ENCODE measurements around the gene GNA14.
"Not testable (repeated sequence)": the region's sequence is repeated elsewhere in the genome, so short reads cannot be mapped to it uniquely, and the experiment has no call there.

The GNA14 gene

DNA sequence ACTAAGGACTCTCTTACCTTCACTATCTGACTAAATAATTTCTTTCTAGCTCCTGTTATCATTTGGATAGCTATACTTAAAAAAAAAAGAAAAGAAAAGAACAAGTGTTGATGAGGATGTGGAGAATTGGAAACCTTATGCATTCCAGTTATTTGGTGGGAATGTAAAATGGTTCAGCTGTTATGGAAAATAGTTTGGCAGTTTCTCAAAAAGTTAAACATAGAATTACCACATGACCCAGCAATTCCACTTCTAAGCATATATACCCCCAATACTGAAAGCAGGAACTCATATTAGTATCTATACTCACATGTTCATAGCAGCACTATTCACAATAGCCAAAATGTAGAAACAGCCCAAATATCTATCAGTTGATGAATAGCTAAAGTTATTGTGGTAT, 61.1 kb downstream of the GNA14 start:
- DNase-seq, result no peak

DNA sequence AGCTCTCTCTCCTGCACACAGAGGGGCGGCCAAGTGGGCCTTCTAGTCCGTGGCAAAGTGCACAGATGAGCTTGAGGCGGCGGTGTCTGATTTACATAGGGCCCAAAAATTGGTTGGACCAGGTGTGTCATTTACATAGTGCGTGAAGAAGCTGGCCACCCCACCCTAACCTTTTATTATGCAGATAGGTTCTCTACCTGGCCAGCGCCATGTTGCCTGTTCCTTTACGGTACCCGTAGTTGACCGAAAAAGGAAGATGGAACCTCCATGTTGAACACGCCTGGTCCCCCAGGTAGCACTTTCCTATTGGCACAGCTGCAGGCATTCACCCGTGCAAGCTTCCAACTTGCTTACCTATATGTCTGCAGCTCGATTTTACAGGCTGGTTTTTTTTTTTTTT, 61.5 kb downstream of the GNA14 start:
- no peak for DNase-seq

DNA sequence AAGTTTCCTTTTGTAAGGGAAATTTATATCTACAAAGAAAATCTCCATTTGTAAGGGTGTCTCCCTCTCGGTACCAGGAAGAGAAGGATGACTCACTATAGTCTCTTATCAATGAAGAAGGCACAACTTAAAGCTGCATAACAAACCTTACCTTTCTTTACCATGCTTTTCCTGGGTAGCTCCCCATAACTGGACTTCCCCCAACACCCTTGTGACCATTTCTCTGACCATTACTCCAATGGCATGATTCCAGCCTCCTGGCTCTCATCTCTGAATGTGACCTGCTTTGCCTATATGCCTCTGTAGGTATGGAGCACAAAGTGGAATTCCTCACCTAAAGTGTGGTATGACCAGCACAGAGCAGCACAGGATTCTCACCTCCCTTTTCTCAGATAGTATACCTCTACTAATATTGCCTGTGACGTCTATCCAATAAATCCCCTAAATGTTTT, 62.8 kb downstream of the GNA14 start:
- DNase-seq, result no peak

DNA sequence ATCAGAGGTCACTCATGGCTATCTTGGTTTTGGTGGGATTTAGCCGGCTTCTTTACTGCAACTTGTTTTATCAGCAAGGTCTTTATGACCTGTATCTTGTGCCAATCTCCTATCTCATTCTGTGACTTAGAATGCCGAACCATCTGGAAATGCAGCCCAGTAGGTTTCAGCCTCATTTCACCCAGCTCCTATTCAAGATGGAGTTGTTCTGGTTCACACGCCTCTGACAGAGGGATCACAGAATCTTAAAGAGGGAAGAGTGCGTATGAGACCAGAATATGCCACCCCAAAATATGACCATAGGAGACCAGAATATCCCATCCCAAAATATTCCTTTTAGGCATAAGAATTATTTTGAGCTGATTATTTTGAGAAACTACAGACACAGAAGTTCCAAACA, 63.2 kb downstream of the GNA14 start:
- not testable (repeated sequence) for DNase-seq

DNA sequence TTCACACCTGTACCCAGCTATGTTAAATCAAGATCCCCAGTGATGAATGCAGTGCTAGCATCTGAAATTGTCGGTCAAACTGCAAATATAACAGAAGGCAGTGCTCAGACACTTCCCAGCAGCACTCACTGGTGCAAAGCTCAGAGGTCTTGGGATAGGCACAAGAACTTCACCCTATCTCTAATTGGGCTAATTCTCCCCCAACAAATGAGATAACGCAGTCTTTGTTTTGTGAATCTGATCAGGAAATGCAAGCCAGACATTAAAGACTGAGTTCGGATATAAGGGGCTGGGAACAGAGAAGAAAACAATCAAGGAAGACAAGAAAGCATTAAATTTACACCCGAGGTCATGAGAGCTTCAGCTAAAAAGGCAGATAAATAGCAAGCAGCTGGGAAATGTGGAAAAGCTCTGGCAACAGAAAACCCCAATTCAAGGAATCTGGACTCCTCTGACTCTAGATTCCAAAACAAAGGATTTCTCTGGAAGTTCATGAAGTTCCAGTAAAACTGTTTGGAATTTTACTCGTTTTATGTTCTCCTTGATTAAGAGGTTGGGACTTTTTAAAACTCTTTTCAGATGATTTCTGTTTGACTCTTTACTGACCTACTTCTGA, 65.1 kb downstream of the GNA14 start:
- no peak for DNase-seq

DNA sequence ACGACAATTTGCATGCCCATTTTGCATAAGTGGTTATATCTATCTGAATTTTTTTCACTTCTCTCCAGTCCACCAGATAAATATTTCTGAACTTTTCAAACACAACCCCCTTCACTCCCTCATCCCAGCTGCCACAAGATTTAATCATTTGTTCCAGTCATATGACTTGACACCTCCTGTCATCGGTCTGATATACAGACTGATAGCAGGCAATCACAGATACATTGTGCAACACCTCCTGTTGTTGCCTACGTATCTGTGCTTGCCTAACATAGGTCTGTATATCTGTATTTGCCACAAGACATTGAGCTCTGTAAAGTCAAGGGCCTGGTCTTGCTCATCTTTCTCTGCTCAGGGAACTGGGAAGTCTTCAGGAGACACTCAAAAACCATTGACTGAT, 65.6 kb downstream of the GNA14 start:
- DNase-seq, result no peak

DNA sequence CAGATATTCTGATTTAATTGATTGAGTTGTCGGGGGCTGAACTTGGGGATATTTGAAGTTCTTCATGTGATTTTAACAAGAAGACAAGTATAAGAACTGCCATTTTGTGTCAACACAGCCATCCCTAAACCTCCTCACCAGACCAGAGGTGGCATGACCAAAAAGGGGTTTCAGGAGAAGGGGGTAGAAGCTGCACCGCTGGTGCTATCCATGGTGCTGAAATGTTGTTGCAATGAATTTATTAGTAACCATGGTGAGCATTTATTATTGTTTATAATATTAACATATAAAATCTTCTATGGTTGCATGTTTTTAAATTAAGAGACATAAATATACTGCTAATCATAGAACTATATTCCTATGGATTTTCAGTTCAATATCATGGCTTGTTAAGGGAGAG, 72.3 kb downstream of the GNA14 start:
- DNase-seq, result no peak

DNA sequence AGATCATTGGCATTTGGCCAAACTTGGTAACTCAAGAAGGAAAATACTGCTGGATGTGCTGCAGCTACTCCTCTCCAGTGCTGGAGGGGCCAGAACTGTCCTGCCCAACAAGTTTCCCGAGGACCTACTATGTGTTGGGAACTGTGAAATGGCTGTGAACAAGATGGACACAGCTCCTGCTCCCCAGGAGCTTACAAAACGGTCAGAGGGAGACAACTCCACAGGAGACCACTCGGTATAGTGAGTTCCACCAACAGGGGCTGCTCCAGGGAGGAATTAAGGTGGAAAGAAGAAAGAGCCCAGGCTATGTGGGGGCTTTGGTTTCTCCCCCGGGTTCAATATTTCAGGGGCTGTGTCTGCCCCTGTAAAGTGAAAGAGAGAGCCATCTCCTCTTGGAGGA, 78.8 kb downstream of the GNA14 start:
- no peak for DNase-seq

DNA sequence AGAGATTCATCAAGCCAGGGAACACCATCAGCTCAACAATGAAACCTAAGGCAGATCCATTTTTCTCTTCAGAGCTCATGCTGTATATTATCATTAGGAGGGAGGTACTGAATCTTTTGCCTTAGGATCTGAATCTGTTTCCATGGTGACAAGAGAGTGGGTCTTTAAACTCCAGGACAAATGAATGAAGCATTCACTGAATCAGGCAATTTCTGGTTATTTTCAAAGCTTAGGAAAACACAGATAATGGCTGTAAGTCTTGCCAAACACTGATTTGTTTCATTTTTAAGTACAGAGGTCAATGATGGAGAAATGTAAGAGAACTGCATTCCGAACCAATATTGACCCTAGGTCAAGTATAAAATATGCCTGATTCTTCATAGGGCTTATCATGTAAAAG, 84.9 kb downstream of the GNA14 start:
- no peak for DNase-seq

DNA sequence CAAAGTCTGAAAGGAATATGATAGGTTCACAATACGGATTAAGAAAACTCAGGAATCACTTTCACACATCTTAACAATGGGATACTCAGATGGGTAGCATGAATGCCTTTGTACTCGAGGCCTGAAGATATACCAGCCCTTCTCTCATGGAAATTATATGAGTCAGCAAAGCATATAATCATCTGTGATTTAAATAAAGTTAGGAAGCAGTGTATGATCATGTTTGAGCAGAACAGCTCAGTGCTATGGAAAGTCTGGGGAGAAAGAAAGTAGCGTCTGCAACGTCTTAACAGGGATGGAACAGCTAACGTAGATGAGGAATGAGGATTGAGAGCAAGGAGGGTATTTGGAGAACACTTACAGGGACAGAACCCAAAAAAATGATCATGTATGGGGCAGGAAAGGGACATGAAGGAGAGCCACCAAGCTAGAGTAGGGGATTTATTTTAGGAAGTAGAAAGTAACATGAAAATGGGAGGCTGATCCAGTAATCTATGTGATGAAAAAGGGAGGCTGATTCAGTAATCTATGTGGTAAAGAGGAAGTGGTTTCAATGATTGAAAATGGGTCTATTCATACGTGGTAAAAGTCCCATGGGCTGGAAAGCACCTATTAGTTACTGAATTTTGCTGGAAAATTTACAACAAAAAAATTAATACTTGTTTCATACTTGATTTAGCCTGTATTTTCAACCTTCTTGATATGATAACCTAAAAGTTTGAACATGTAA, 85.9 kb downstream of the GNA14 start:
- no peak for DNase-seq

DNA sequence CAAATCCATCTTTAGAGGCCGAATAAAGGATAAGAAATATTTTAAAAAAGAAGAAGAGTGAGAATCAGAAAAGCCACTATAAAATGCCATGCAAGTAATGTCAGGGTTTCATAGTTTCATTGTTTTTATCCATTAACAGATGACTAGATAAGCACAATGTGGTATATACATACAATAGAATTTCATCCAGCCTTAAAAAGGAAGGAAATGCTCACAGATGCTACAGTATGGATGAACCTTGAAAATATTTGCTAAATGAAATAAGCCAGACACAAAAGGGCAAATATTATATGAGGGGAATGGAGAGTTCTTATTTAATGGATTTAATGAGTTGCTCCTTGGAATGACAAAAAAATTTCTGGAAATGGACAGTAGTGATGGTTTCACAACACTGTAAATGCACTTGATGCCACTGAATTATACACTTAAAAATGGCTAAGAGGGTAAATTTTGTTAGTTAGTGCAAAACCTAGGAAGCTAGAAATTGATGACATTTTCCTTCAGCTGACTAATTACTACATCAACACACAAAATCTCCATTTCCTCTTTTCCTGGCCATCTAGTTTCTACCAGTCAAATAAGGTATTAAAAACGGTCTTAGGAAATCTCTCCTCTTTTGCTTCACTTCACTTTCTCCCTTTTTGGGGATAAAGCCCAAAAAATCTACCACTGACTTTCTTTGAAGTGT, 86.6 kb downstream of the GNA14 start:
- no peak for DNase-seq

DNA sequence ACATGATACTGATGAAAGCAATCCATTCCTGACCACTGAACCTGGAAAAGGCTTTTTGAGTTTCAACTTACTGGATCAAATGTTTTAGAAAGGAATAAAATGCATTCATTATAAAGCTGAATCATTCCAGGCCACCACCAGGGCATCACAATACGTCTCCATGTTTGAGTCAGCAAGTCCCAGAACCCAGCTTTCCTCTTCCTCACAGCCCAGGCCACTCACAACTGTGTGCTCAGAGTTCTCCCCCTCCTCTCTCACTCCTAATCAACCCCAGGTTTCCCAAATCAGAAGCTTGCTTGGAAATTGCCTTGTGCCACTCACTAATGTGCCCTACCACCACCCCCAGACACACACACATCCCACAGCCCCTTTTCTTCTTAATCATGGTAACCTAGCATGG, 91.7 kb downstream of the GNA14 start:
- DNase-seq, result no peak

DNA sequence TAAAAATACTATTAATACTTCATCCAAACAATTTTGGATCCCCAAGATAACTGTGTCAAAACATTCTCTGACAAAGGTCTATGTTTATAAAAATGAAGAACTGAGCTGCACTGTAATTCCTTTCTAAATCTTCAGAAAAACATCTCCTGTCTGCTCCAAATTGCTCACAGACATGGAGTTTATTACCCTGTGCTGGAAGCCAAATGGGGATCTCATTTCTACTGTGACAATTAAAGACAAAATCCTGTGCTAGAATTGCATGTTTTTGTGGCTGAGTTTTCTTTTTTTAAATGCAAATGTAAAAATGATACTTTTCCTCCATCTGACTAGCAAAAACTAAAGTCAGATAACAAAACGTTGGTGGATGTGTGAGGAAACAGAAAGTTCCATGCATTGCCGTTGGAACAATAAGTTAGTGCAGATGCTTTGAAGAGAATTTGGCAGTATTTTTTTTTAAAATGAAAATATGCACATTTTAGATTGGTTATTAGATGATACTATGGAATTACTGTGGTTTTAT, 93.5 kb downstream of the GNA14 start:
- no peak for DNase-seq

DNA sequence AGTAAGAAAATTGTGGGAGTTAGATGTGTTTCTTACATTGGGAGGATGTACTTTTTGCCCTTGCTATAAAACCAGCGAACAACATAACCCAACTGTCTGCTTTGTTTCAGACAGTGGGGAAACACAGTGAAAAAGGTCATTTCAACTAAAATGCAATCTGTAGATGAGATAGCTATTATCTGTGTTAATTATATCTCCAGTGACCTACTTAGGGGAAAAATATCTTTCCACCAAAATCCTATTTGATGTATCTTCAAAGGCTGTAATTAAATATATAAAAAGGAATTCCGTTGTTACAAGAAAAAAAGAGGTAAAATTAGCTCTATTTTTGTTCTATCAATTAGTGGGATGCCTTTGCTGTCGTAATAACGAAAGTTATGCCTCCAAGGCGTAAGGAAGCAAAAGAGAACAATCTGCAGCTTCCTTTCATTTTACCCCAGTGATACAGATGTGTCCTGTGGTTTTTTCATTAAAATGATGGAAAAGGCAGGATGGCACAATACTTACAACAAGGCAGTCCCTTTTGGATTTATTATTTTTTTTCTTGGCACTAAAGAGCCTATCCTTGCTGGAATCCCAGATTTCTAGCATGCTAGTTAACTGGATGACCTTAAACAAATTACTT, 100.9 kb downstream of the GNA14 start:
- no peak for DNase-seq

DNA sequence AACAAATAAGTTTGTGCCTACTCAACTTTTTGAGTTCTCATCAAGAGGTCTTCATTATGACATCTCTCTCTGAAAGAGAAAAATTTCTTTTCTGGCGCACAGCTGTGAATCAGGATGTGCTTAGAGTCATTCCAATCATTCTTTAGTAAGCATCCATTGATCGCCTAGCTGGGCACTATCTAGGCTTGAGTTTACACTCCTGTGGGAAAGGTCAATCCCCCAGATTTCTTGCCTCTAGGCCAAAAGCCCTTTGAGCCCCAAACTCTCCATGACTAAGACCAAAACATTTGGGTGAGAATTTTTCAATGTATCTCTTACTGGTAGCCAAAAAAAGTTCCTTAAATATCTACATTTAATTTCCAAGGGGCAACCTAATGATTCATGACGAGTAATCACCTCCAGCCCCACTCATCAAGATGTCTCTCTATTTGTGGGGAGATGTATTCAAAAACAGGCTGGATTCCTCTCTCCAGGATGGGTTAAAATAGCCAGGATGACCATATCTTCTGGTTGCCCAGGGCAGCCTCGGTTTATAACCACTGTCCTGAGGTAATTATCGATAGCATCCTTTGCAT, 101.7 kb downstream of the GNA14 start:
- no peak for DNase-seq

DNA sequence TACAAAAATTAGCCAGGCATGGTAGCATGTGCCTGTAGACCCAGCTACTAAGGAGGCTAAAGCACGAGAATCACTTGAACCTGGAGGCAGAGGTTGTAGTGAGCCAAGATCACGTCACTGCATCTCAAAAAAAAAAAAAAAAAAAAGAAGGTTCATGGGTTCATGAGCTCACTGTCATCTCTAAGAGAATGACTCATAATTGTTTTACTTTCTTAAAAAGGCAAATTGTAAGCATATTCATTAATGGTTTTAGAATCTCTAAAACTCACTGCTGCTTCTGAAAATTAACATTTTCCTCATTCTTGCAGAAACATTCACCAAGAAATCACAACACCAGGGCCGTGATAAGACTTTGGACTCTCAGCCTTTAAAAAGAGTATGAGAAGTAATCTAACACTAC, 103.6 kb downstream of the GNA14 start:
- DNase-seq, result no peak

DNA sequence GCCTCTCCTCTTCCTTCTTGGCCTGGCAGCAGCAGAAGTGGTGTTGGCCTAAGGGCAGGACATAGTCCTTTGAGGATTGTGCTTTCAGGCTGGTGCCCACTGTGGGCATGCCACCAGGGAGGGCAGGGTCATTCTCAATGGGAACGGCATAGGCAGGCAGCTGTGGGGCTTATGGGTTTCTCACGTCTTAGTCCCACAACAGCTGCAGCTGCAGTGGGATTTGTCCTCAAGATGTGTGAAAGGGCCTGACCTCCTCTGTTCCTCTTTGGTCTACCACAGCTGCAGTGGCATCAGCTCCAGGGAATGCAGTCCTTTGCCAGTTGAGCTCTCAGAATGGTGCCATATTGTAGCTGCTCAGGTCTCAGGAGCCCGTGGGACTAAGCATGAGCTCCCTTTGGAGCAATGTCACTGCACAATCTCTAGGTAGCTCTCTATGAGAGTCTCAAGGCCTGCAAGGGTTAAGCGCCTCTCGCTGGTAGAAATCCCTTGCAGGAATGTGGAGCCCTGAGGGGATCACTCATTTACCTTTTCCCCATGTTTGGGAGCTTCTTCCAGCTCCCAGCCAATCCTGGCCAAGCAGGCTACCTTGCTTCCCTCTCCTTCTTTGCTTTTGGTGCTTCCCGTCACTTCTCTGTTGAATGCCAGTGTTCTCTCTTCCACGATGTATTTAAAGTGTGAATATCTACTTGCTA, 104.8 kb downstream of the GNA14 start:
- DNase-seq, result no peak

DNA sequence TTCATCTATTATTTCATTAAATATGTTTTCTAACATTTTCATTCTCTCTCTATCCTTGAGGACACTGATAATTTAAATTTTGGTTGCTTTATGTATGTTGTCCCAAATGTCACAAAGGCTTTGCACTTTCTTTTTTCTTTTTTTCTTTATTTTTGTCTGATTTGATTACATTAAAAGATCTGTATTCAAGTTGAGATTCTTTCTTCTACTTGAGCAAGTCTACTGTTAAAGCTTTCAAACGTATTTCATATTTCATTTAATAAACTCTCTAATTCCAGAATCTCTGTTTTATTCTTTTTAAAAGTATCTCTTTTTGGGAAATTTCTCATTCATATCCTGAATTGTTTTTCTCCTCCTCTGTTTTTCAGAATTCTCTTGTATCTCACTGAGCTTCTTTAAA, 106.5 kb downstream of the GNA14 start:
- DNase-seq, result no peak

DNA sequence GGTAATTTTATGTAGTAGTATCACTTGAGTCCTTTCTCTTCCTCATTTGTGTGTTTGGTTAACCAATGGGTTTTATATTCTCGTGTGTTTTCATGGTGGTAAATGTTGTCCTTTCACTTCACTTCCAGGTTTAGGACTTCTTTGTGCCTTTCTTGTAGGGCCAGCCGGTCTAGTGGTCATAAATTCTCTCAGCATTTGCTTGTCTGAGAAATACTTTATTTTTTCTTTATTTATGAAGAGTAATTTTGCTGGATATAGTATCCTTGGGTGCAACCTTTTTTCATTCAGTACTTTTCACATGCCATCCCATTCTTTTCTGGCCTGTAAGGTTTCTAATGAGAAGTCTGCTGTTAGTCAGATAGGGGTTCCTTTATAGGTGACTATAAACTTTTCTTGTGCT, 107.1 kb downstream of the GNA14 start:
- DNase-seq, result no peak

DNA sequence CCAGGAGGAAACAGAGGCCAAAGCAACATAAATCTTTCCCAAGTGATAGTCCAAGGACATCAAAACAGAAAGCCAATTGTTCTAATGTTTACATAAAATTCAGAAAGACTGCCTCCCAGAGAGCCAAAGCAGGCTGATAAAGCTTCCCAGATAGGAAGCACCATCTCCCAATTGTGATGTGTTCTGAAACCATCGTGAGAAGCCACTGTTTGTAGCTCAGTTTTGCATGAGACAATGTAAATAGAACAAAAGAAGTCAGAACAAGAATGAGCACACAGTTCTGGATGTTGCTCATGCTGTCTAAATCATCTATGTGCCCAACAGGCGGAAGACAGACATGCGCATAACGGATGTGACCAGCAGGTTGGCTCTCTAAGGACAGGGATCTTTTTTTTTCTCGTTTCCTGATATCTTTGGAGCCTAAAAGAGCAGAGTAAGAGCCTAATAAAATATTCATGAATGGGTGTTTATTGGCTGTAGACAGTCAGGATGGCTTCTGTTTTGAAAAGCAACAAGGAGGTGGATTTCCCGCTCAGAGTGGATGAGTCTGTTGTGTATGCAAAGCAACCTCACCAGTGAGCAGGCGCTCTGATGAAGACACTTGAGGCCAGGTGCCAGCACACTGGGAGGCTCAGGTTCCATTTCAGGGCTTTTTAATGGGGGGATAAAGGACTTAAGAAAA, 113.6 kb downstream of the GNA14 start:
- DNase-seq, result no peak

DNA sequence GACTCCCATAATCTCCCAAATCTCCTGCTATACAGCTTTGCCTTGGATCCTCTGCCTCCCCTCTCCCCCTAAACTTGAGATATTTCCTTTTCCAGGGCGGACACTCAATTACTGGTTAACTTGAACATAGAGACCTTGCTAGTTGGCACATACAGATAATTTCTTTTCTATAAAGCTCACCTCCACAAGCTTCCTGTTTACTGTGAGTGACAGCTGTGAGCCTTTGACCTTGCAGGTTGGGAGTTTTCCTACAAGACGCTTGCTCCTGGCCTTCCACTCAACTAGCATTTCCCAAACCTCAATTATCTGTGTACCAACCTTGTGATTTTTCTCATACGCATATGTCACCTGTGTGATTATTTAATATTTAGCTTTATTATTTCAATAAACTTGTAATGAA, 114.5 kb downstream of the GNA14 start:
- no peak for DNase-seq

DNA sequence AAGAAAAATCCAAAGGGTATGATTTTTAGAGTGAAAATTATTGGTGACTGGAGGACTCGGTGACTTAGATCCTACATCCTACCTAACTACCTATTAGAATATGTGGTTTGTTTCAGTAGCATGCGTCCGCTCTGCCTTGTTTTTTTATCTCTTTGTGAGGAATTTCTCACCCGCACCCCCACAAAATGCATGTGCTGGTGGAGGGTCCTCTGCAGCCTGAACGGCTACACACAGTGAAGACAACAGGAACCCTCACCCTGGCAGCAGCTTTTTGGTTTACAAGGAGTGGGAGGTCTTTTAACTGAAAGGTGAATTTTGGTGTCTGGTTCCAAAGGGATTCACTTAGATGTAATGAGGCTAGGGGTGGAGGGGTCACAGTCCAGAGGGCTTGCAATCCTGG, 115.5 kb downstream of the GNA14 start:
- no peak for DNase-seq
